Glutamatergic neuron (in vitro differentiated cells): ENCODE measurements around the gene MRPL1. TPM values are rescaled to one million over a fixed set of nuclear protein-coding genes. Genes with fewer than 3 reads are reported as not detected.

Source experiments
- DNase-seq: peaks from one replicate; pipeline ENCODE4 v3.0.0; 2022
- H3K27ac Mint-ChIP-seq: one replicate; pipeline ENCODE4 v1.8.0; 2020; ENCODE audit warnings: mild to moderate bottlenecking, mixed read lengths, inconsistent platforms; ENCODE audit not compliant: unreplicated experiment
- H3K27me3 Mint-ChIP-seq: one replicate; pipeline ENCODE4 v1.8.0; 2020; ENCODE audit warnings: mild to moderate bottlenecking, moderate library complexity, mixed read lengths, inconsistent platforms; ENCODE audit not compliant: unreplicated experiment
- H3K36me3 Mint-ChIP-seq: one replicate; pipeline ENCODE4 v1.8.0; 2020; ENCODE audit warnings: mild to moderate bottlenecking, mixed read lengths, inconsistent platforms; ENCODE audit not compliant: unreplicated experiment
- H3K4me1 Mint-ChIP-seq: one replicate; pipeline ENCODE4 v1.8.0; 2020; ENCODE audit warnings: mild to moderate bottlenecking, low read depth, mixed read lengths, inconsistent platforms; ENCODE audit not compliant: unreplicated experiment
- H3K4me3 Mint-ChIP-seq: one replicate; pipeline ENCODE4 v1.8.0; 2020; ENCODE audit warnings: mild to moderate bottlenecking, mixed read lengths, inconsistent platforms; ENCODE audit not compliant: unreplicated experiment
- H3K9me3 Mint-ChIP-seq: one replicate; pipeline ENCODE4 v1.8.0; 2020; ENCODE audit warnings: mild to moderate bottlenecking, moderate library complexity, mixed read lengths, inconsistent platforms; ENCODE audit not compliant: unreplicated experiment
- total RNA-seq: library from RNA; stranded (reverse); fragmentation: NEBNext Ultra II Directional; extraction: Animal tissue kit (Norgen Biotek cat#: 25700); gene quantifications from one replicate; pipeline ENCODE4 v1.2.1, GENCODE V29; 2021; ENCODE audit not compliant: unreplicated experiment
- TF ChIP-seq, protein P1 (sequence below): fragments of 200-600 bp; sonication (generic); IDR thresholded peaks from one replicate; pipeline ENCODE4 v1.5.0; 2021; ENCODE audit not compliant: partially characterized antibody, unreplicated experiment

MRPL1 gene
- total RNA-seq, 1 donor from 2014 or later, result 20.1 TPM

DNA sequence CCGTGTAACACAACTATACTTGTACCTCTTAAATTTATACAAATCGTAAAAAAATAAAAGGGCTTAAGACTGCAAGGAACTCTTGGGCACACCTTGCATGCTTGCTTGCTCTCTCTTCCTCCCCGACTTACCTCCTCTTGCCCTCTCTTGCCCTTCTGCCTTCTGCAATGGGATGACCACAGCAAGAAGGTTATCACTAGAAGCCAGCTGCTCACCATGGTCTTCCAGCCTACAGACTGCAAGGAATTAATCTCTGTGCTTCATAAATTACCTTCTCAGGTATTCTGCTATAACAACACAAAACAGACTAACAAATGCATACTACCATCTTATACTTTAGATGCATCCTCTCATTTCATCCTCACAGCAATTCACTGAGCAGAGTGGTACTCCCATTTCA is 92.1 kb downstream of the MRPL1 start:
- no peak for DNase-seq
- Mint-ChIP-seq H3K27ac (no peak overlapping the region), H3K9me3 (no peaks in the 10 kb centered on the region), H3K27me3 (no peaks in the 10 kb centered on the region), H3K36me3 (no peaks in the 10 kb centered on the region), H3K4me3 (no peak overlapping the region), H3K4me1 (no peaks in the 10 kb centered on the region)
- TF ChIP-seq, protein P1, sequence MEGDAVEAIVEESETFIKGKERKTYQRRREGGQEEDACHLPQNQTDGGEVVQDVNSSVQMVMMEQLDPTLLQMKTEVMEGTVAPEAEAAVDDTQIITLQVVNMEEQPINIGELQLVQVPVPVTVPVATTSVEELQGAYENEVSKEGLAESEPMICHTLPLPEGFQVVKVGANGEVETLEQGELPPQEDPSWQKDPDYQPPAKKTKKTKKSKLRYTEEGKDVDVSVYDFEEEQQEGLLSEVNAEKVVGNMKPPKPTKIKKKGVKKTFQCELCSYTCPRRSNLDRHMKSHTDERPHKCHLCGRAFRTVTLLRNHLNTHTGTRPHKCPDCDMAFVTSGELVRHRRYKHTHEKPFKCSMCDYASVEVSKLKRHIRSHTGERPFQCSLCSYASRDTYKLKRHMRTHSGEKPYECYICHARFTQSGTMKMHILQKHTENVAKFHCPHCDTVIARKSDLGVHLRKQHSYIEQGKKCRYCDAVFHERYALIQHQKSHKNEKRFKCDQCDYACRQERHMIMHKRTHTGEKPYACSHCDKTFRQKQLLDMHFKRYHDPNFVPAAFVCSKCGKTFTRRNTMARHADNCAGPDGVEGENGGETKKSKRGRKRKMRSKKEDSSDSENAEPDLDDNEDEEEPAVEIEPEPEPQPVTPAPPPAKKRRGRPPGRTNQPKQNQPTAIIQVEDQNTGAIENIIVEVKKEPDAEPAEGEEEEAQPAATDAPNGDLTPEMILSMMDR, result no peak

DNA sequence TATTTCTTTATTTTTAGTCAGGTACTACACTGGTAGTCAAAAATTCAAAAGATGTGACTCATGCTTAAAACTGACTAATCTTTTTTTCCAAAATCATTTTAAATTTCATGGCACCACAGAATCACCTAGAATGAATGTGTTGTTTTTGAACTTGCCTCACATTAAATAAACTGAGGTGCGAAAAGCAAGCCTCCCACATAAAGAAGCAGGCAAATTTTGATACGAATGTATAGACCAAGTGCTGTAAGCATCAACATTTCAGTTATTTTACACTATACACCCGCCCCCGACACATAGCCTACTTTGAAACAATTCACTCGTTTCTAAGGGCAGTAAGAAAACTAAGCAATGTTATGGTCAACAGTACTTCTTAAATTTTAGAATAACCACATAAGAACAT is 94.3 kb downstream of the MRPL1 start:
- no peak overlapping the region for H3K4me3 Mint-ChIP-seq
- TF ChIP-seq, protein P1, result no peak
- no peaks in the 10 kb centered on the region for H3K9me3 Mint-ChIP-seq

DNA sequence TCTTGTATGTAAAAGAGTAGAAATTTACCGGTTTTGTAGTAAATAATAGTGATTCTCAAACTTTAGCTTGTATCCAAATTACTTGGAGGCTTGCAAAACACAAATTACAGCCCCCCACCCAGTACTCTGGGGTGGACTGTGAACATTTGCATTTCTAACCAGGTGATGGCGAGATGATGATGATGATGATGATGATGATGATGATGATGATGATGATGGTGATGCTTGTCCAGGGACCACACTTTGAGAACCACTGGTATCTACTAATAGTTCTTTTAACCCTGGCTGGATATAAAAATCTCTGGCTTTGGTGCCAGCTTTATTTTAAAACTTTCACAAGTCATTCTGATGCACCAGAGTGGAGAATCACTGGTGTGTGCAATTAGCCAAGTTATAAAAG is 96.3 kb downstream of the MRPL1 start:
- Mint-ChIP-seq H3K27me3 (peaks cover 1% of the 10 kb centered on the region), H3K4me3 (no peak overlapping the region), H3K36me3 (no peaks in the 10 kb centered on the region), H3K27ac (no peak overlapping the region), H3K9me3 (no peaks in the 10 kb centered on the region), H3K4me1 (peaks cover 3% of the 10 kb centered on the region)
- no peak for DNase-seq
- TF ChIP-seq, protein P1, result no peak

More for the DNA sequence above, 94.3 kb downstream of the MRPL1 start:
- DNase-seq, result no peak
- Mint-ChIP-seq H3K4me1 (peaks cover 3% of the 10 kb centered on the region), H3K36me3 (no peaks in the 10 kb centered on the region), H3K27me3 (no peaks in the 10 kb centered on the region), H3K27ac (no peak overlapping the region)

DNA sequence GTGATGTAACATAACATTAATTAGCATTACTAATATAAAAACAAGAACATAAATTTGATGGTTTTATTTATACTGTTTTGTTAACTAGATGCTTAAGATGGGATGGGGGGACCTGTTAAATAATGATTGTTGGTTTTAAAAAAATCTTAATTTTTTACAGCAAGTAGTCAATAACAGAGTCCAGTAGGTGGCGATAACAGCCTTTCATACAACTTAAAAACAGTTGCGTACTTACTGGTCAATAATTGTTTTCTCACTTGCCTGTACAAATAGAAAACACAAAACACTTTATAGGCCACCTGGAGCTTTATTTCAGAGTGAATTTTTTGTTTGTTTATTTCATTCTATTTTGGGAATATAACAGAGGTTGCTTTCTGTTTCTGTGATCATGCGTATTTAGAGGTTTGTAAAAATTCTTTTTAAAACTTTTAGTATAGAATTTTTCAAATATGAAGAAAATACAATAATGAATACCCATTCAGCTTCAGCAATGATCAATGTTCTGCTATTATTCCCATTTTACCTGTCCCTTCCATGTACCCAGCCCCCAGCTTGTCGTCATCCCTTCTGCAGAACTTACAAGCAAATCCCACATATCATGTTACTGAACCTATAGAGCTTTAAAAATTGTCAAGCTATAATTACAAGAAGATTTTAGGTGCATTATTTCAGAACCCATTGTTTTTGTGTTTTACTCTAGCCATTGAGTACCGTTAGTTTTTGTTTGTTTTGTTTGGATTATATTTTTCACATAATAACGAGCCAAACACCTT is 97.1 kb downstream of the MRPL1 start:
- H3K4me1 Mint-ChIP-seq, result peaks cover 3% of the 10 kb centered on the region
- peaks cover 2% of the 10 kb centered on the region for H3K27me3 Mint-ChIP-seq
- no peak overlapping the region for H3K4me3 Mint-ChIP-seq
- H3K27ac Mint-ChIP-seq, result no peak overlapping the region
- no peaks in the 10 kb centered on the region for H3K9me3 Mint-ChIP-seq
- no peaks in the 10 kb centered on the region for H3K36me3 Mint-ChIP-seq
- no peak for DNase-seq
- TF ChIP-seq, protein P1, result peak; percentile 86

DNA sequence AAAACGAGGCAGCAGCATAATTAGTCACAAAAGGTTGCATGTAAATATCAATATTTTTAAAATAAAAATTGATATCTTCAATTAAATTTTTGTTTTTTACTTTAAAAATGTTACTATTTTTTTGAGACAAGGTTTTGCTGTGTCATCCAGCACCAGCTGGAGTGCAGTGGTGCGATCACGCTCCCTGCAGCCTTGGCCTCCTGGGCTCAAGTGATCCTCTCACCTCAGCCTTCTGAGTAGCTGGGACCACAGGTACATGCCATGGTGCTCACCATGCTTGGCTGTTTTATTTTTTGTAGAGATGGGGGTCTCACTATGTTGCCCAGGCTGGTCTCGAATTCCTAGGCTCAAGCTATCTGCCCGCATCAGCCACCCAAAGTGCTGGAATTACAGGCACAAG is 97.7 kb downstream of the MRPL1 start:
- DNase-seq, result no peak
- Mint-ChIP-seq H3K9me3 (no peaks in the 10 kb centered on the region), H3K4me1 (peaks cover 3% of the 10 kb centered on the region), H3K4me3 (no peak overlapping the region), H3K27me3 (peaks cover 2% of the 10 kb centered on the region), H3K27ac (no peak overlapping the region), H3K36me3 (no peaks in the 10 kb centered on the region)
- TF ChIP-seq, protein P1, result no peak
